HEK293 (cell line): ENCODE results near the gene TRAF4.

Experiments used
- ATF2 ChIP-seq: fragments of 450-650 bp; formaldehyde crosslinking; IDR thresholded peaks from 2 replicates; pipeline ENCODE4 v1.5.1; 2016; ENCODE audit warnings: missing biosample characterization, missing genetic modification characterization, low read depth
- IKZF3 ChIP-seq: fragments of 450-650 bp; IDR thresholded peaks from 2 replicates; pipeline ENCODE4 v1.5.0; 2018; ENCODE audit warnings: missing biosample characterization, mild to moderate bottlenecking, missing genetic modification characterization, moderate library complexity
- INSM2 ChIP-seq: fragments of 450-650 bp; formaldehyde crosslinking; IDR thresholded peaks from 2 replicates; pipeline ENCODE4 v1.5.1; 2016; ENCODE audit warnings: missing biosample characterization, missing genetic modification characterization
- KLF10 ChIP-seq: fragments of 450-650 bp; IDR thresholded peaks from 2 replicates; pipeline ENCODE4 v1.5.1; 2018; ENCODE audit warnings: missing biosample characterization, mild to moderate bottlenecking, missing genetic modification characterization
- OSR2 ChIP-seq: fragments of 450-650 bp; formaldehyde crosslinking; IDR thresholded peaks from 2 replicates; pipeline ENCODE4 v1.5.1; 2016; ENCODE audit warnings: missing biosample characterization, missing genetic modification characterization
- OVOL3 ChIP-seq: fragments of 450-650 bp; formaldehyde crosslinking; IDR thresholded peaks from 2 replicates; pipeline ENCODE4 v1.5.1; 2016; ENCODE audit warnings: missing biosample characterization, missing genetic modification characterization
- REST ChIP-seq: fragments of 450-650 bp; formaldehyde crosslinking; IDR thresholded peaks from 2 replicates; pipeline ENCODE4 v1.5.1; 2016; ENCODE audit warnings: missing biosample characterization, missing genetic modification characterization
- TCF7L2 ChIP-seq: IDR thresholded peaks from 2 replicates; pipeline ENCODE4 v1.6.1; 2011; ENCODE audit warnings: low read depth, mild to moderate bottlenecking, inconsistent platforms, low read length, moderate library complexity, borderline replicate concordance
- ZBTB26 ChIP-seq: fragments of 450-650 bp; formaldehyde crosslinking; optimal IDR thresholded peaks from 2 replicates; pipeline ENCODE3; 2016; ENCODE audit warnings: missing biosample characterization, mild to moderate bottlenecking, missing genetic modification characterization
- ZBTB48 ChIP-seq: fragments of 450-650 bp; formaldehyde crosslinking; IDR thresholded peaks from 2 replicates; pipeline ENCODE4 v1.5.1; 2016; ENCODE audit warnings: missing biosample characterization, missing genetic modification characterization
- ZFHX2 ChIP-seq: fragments of 450-650 bp; formaldehyde crosslinking; conservative IDR thresholded peaks from 2 replicates; pipeline ENCODE4 v1.5.1; 2016; ENCODE audit warnings: missing biosample characterization, missing genetic modification characterization
- ZFP69B ChIP-seq: fragments of 450-650 bp; formaldehyde crosslinking; IDR thresholded peaks from 2 replicates; pipeline ENCODE4 v1.5.1; 2016; ENCODE audit warnings: missing biosample characterization, missing genetic modification characterization
- ZNF121 ChIP-seq: fragments of 450-650 bp; formaldehyde crosslinking; IDR thresholded peaks from 2 replicates; pipeline ENCODE4 v1.5.1; 2016; ENCODE audit warnings: missing biosample characterization, missing genetic modification characterization
- ZNF132 ChIP-seq: fragments of 450-650 bp; formaldehyde crosslinking; IDR thresholded peaks from 2 replicates; pipeline ENCODE4 v1.5.1; 2017; ENCODE audit warnings: missing biosample characterization, missing genetic modification characterization, borderline replicate concordance
- ZNF155 ChIP-seq: fragments of 450-650 bp; formaldehyde crosslinking; IDR thresholded peaks from 2 replicates; pipeline ENCODE4 v1.5.1; 2016; ENCODE audit warnings: missing biosample characterization, missing genetic modification characterization
- ZNF175 ChIP-seq: fragments of 450-650 bp; formaldehyde crosslinking; IDR thresholded peaks from 2 replicates; pipeline ENCODE4 v1.5.1; 2016; ENCODE audit warnings: missing biosample characterization, missing genetic modification characterization
- ZNF24 ChIP-seq: fragments of 450-650 bp; formaldehyde crosslinking; IDR thresholded peaks from 2 replicates; pipeline ENCODE4 v1.5.1; 2016; ENCODE audit warnings: missing biosample characterization, missing genetic modification characterization
- ZNF248 ChIP-seq: fragments of 450-650 bp; formaldehyde crosslinking; IDR thresholded peaks from 2 replicates; pipeline ENCODE4 v1.5.1; 2017; ENCODE audit warnings: missing biosample characterization, missing genetic modification characterization
- ZNF280C ChIP-seq: fragments of 450-650 bp; formaldehyde crosslinking; IDR thresholded peaks from 2 replicates; pipeline ENCODE4 v1.5.1; 2016; ENCODE audit warnings: missing biosample characterization, missing genetic modification characterization
- ZNF311 ChIP-seq: fragments of 450-650 bp; formaldehyde crosslinking; IDR thresholded peaks from 2 replicates; pipeline ENCODE4 v1.5.1; 2017; ENCODE audit warnings: missing biosample characterization, missing genetic modification characterization, borderline replicate concordance
- ZNF324 ChIP-seq: fragments of 450-650 bp; formaldehyde crosslinking; IDR thresholded peaks from 2 replicates; pipeline ENCODE4 v1.5.1; 2016; ENCODE audit warnings: missing biosample characterization, missing genetic modification characterization
- ZNF341 ChIP-seq: fragments of 450-650 bp; formaldehyde crosslinking; IDR thresholded peaks from 2 replicates; pipeline ENCODE4; 2016; ENCODE audit warnings: low read depth, missing biosample characterization, missing genetic modification characterization
- ZNF394 ChIP-seq: fragments of 450-650 bp; formaldehyde crosslinking; IDR thresholded peaks from 2 replicates; pipeline ENCODE4 v1.5.1; 2016; ENCODE audit warnings: missing biosample characterization, missing genetic modification characterization, mild to moderate bottlenecking, moderate library complexity, borderline replicate concordance
- ZNF416 ChIP-seq: fragments of 450-650 bp; formaldehyde crosslinking; IDR thresholded peaks from 2 replicates; pipeline ENCODE4 v1.5.1; 2016; ENCODE audit warnings: missing biosample characterization, missing genetic modification characterization
- ZNF423 ChIP-seq: fragments of 450-650 bp; formaldehyde crosslinking; IDR thresholded peaks from 2 replicates; pipeline ENCODE4 v1.5.1; 2016; ENCODE audit warnings: missing biosample characterization, missing genetic modification characterization
- ZNF433 ChIP-seq: fragments of 450-650 bp; formaldehyde crosslinking; IDR thresholded peaks from 2 replicates; pipeline ENCODE4 v1.5.1; 2016; ENCODE audit warnings: missing biosample characterization, missing genetic modification characterization, low read depth
- ZNF529 ChIP-seq: fragments of 450-650 bp; formaldehyde crosslinking; IDR thresholded peaks from 2 replicates; pipeline ENCODE4 v1.5.1; 2017; ENCODE audit warnings: missing genetic modification characterization, missing biosample characterization; ENCODE audit not compliant: insufficient replicate concordance
- ZNF555 ChIP-seq: fragments of 450-650 bp; formaldehyde crosslinking; conservative IDR thresholded peaks from 2 replicates; pipeline ENCODE4 v1.5.1; 2017; ENCODE audit warnings: missing biosample characterization, mild to moderate bottlenecking, missing genetic modification characterization, inconsistent platforms
- ZNF626 ChIP-seq: fragments of 450-650 bp; sonication (Bioruptor Pico); formaldehyde crosslinking; IDR thresholded peaks from 2 replicates; pipeline ENCODE4 v1.5.1; 2018; ENCODE audit warnings: missing biosample characterization, missing genetic modification characterization, inconsistent platforms
- ZNF658 ChIP-seq: fragments of 450-650 bp; formaldehyde crosslinking; IDR thresholded peaks from 2 replicates; pipeline ENCODE4; 2016; ENCODE audit warnings: missing biosample characterization, missing genetic modification characterization
- ZNF785 ChIP-seq: fragments of 450-650 bp; formaldehyde crosslinking; IDR thresholded peaks from 2 replicates; pipeline ENCODE4 v1.5.1; 2016; ENCODE audit warnings: missing biosample characterization, missing genetic modification characterization
- ZNF792 ChIP-seq: fragments of 450-650 bp; formaldehyde crosslinking; IDR thresholded peaks from 2 replicates; pipeline ENCODE4 v1.5.1; 2016; ENCODE audit warnings: missing biosample characterization, missing genetic modification characterization
- ZNF837 ChIP-seq: fragments of 450-650 bp; formaldehyde crosslinking; IDR thresholded peaks from 2 replicates; pipeline ENCODE4 v1.5.1; 2016; ENCODE audit warnings: missing biosample characterization, missing genetic modification characterization

The TRAF4 gene

GRCh38 chr17:28796062-28796461, 52.3 kb downstream of the TRAF4 start (continued):
- TF ChIP-seq REST (tag by site-specific recombination) (no peak), INSM2 (tag by site-specific recombination) (peak; percentile 70), ZNF248 (tag by site-specific recombination) (no peak), ZBTB26 (tag by site-specific recombination) (no peak), OSR2 (peak; percentile 93), ZNF423 (tag by site-specific recombination) (no peak), ZNF658 (tag by site-specific recombination) (no peak), ZNF121 (tag by site-specific recombination) (no peak), ZNF24 (tag by site-specific recombination) (no peak), ATF2 (no peak), ZNF155 (tag by site-specific recombination) (no peak), ZNF341 (tag by site-specific recombination) (no peak), ZFHX2 (tag by site-specific recombination) (no peak), ZNF132 (no peak), ZNF837 (tag by site-specific recombination) (no peak), KLF10 (tag by site-specific recombination) (peak; percentile 27; the same call in 1 of the 2 replicates), ZNF626 (tag by site-specific recombination) (no peak), ZNF529 (tag by site-specific recombination) (no peak), ZNF433 (tag by site-specific recombination) (no peak), ZNF394 (tag by site-specific recombination) (0 out of 2 replicates have a peak, but pooled peaks have one; percentile 29), ZFP69B (tag by site-specific recombination) (no peak), ZBTB48 (tag by site-specific recombination) (no peak), ZNF175 (tag by site-specific recombination) (no peak), IKZF3 (peak; percentile 28; the same call in 1 of the 2 replicates), ZNF280C (no peak), ZNF555 (tag by site-specific recombination) (no peak), ZNF792 (tag by site-specific recombination) (no peak), TCF7L2 (no peak), ZNF324 (no peak), OVOL3 (tag by site-specific recombination) (0 out of 2 replicates have a peak, but pooled peaks have one; percentile 24), ZNF311 (tag by site-specific recombination) (no peak), ZNF416 (tag by site-specific recombination) (no peak), ZNF785 (tag by site-specific recombination) (no peak)
